ENCODE data around the gene MYH14. TPM values are rescaled to one million over a fixed set of nuclear protein-coding genes. Genes with fewer than 3 reads are reported as not detected.

The MYH14 gene
- total and polyA plus RNA-seq, 2 of the 4 experiments (the other 2 are of a cell fraction) = not detected

- Histone ChIP-seq H3K4me2 (ENCODE audit: low read depth, low read length) (no peak overlapping the region), H3K9ac (ENCODE audit: low read depth, low read length) (no peak overlapping the region), H3K36me3 (ENCODE audit: control insufficient read depth, insufficient read depth, low read length) (no peaks in the 10 kb centered on the region), H3K18ac (ENCODE audit: low read depth, low read length) (no peak overlapping the region), H2BK120ac (ENCODE audit: low read depth, low read length) (no peak overlapping the region), H3K4me3 (ENCODE audit: insufficient read depth, low read depth, low read length) (no peak overlapping the region), H2BK20ac (ENCODE audit: low read depth, low read length) (no peak overlapping the region), H3K4me1 (ENCODE audit: control insufficient read depth, insufficient read depth, low read length) (no peaks in the 10 kb centered on the region), H3K79me1 (ENCODE audit: low read depth in 1 of 2, low read length in 2 of 2) (no peaks in the 10 kb centered on the region), H2AFZ (replicated peaks; ENCODE audit: low read length, poor library complexity) (no peak overlapping the region), H3K27me3 (ENCODE audit: control insufficient read depth, insufficient read depth, low read length) (no peaks in the 10 kb centered on the region), H3K23ac (ENCODE audit: low read depth, low read length) (no peak overlapping the region), H2AK9ac (replicated peaks; ENCODE audit: low read depth, low read length, poor library complexity) (no peak overlapping the region), H4K5ac (ENCODE audit: low read depth, low read length) (no peak overlapping the region), H4K20me1 (ENCODE audit: insufficient read depth, low read length) (no peaks in the 10 kb centered on the region), H3K9me1 (ENCODE audit: insufficient read depth, low read length) (no peaks in the 10 kb centered on the region), H2AK5ac (ENCODE audit: low read depth, low read length) (no peak overlapping the region), H2BK15ac (ENCODE audit: low read depth, low read length) (no peak overlapping the region), H2BK5ac (ENCODE audit: low read depth, low read length, poor library complexity, severe bottlenecking) (no peak overlapping the region), H3K27ac (ENCODE audit: insufficient read depth, low read length) (no peak overlapping the region), H3K9me3 (ENCODE audit: control insufficient read depth, insufficient read depth, low read length) (peaks cover 15% of the 10 kb centered on the region), H4K8ac (ENCODE audit: low read depth in 2 of 2, low read length in 2 of 2) (no peak overlapping the region), H3K56ac (ENCODE audit: extremely low read depth, insufficient read depth, low read length) (no peak overlapping the region), H3K14ac (replicated peaks; ENCODE audit: low read depth, low read length) (no peak overlapping the region), H3K4ac (ENCODE audit: low read depth, low read length) (no peak overlapping the region), H4K91ac (ENCODE audit: insufficient read depth, low read depth, low read length) (no peak overlapping the region)
- ChIA-PET CTCF (no interaction called here), POLR2A (ENCODE audit: unreplicated experiment) (no interaction called here)
- ATAC-seq (ENCODE audit: low read depth) = no peak
- dilution Hi-C loops (cut with HindIII; ENCODE audit: low sequenced_read_pairs, unreplicated experiment) (no loop called here), in situ Hi-C loops (cut with MboI; ENCODE audit: low sequenced_read_pairs) (no loop called here), intact Hi-C loops (cut with micrococcal nuclease) (no loop called here)
- TF ChIP-seq MAZ (IDR thresholded peaks at IDR 0.05; ENCODE audit: borderline replicate concordance, low read depth, low read length) = no peak
- TF ChIP-seq NFE2L2 (IDR thresholded peaks at IDR 0.05; ENCODE audit: low read depth, low read length) = no peak
- no peak for TF ChIP-seq POLR2A (IDR thresholded peaks at IDR 0.05; ENCODE audit: low read depth, low read length)
- TF ChIP-seq, protein P1, sequence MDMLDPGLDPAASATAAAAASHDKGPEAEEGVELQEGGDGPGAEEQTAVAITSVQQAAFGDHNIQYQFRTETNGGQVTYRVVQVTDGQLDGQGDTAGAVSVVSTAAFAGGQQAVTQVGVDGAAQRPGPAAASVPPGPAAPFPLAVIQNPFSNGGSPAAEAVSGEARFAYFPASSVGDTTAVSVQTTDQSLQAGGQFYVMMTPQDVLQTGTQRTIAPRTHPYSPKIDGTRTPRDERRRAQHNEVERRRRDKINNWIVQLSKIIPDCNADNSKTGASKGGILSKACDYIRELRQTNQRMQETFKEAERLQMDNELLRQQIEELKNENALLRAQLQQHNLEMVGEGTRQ (IDR thresholded peaks at IDR 0.05; ENCODE audit: low read depth, low read length) = no peak
- TF ChIP-seq CHD1 (IDR thresholded peaks at IDR 0.05; ENCODE audit: low read depth, low read length) = no peak
- TF ChIP-seq RCOR1 (IDR thresholded peaks at IDR 0.05; ENCODE audit: insufficient replicate concordance, low read length) = no peak
- TF ChIP-seq RAD21 (IDR thresholded peaks at IDR 0.05; ENCODE audit: low read length) = no peak
- TF ChIP-seq RFX5 (IDR thresholded peaks at IDR 0.05; ENCODE audit: low read depth, low read length) = no peak
- no peak for TF ChIP-seq FOS (IDR thresholded peaks at IDR 0.05; ENCODE audit: low read depth, low read length)
- TF ChIP-seq ELK1 (IDR thresholded peaks at IDR 0.05; ENCODE audit: borderline replicate concordance, low read depth, low read length) = no peak
- no peak for TF ChIP-seq CTCF (conservative IDR thresholded peaks at IDR 0.05; ENCODE audit: low read depth, low read length)
- TF ChIP-seq CEBPB (IDR thresholded peaks at IDR 0.05; ENCODE audit: low read depth, low read length) = no peak
- TF ChIP-seq BHLHE40 (IDR thresholded peaks at IDR 0.05; ENCODE audit: low read depth, low read length) = no peak
- no TSS peak for BruUV-seq (replicated peaks)
- no peak for DNase-seq
These were observed 30.7 kb upstream of the MYH14 start for GRCh38 chr19:50172726-50173125.

All from IMR-90 (cell line).